Activated gamma-delta T cell treated with anti-CD3 and anti-CD28 coated beads, Interleukin-2, amount 50 U/mL, for 16 hours (primary cell): ENCODE measurements around the gene TPRA1.
"Not testable (repeated sequence)": the region's sequence is repeated elsewhere in the genome, so short reads cannot be mapped to it uniquely, and the experiment has no call there.

ENCODE experiments used
- DNase-seq: peaks from one replicate; pipeline ENCODE4 v3.0.0-alpha.2; 2020; ENCODE audit warnings: low read depth

The TPRA1 gene

DNA sequence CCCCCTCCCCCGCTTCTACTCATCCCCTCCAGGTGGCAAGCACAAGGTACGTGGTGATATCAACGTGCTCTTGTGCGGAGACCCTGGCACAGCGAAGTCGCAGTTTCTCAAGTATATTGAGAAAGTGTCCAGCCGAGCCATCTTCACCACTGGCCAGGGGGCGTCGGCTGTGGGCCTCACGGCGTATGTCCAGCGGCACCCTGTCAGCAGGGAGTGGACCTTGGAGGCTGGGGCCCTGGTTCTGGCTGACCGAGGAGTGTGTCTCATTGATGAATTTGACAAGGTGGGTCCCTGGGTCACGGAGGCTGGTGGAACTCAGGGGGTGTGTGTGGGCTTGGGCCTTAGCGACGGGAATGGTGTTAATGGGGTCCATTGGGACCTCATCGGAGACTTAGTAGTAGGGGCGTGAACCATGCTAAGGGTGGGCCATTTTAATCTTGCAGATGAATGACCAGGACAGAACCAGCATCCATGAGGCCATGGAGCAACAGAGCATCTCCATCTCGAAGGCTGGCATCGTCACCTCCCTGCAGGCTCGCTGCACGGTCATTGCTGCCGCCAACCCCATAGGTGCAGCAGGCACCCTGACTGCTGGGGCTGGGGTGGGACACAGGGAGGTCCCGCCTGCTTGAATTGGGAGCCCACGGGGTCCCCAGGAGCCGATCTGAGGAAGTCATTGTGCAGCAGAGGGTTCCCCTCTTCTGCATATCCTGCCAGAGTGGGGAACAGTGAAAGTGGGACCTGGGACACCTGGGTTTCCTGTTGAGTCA, 26.5 kb upstream of the TPRA1 start:
- DNase-seq = no peak

DNA sequence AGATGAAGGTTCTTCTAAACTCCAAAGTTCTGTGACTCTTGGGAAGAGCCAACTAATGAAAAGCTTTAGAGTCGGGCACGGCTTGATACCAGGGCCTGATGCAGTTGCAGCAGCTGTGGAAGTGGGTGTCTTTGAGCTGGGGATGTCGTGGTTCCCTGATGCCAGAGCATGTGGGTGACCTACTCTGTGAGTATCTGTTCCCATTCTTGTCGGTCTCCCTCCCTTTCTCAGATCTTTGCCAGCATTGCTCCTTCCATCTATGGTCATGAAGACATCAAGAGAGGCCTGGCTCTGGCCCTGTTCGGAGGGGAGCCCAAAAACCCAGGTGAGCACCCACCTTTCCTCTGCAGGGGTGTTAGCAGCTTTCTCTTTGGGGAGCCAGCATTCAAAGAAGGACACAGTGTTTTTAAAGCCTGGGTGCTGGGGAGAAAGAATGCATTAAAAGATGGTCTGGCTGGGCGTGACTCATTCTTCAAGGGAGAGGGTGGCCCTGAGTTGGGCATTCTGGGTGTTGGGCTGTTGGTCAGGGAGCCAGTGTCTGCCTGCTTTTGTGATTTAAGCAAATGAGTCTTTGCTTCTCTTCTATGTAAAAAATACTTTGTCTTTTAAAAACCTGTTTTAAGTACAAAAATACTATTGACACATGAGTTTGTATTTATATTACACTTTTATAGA, 25.2 kb upstream of the TPRA1 start:
- DNase-seq = no peak

DNA sequence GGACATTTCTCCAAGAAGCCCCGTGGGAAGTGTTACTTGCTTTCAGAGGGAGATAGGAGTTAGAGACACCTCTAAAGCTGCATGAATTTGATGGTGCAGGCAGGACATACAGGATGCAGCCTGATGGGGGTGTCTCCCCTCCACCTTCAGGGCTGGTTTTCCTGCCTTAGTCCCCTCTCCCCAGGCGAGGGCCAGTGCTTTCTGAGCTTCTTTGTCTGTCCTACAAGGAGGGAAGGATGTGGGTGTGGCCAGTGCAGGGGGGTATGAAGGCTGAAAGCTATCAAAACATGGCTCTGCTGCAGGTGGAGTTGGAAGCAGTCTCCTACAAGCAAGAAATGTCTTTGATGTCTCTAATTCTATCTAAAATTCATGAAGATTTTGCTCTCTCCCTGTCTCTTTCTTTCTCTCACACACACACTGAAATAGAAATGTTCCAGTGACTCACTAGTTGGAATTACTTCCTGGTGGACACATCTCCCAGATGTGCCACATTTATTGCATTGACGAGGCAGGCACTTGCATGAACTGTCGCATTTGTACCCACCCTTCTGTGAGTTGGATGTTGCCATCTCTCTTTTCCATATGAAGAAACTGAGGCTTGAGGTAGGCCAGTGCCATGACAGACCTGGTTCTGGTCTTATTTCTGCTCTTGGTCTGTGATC, 24.5 kb upstream of the TPRA1 start:
- DNase-seq = no peak

DNA sequence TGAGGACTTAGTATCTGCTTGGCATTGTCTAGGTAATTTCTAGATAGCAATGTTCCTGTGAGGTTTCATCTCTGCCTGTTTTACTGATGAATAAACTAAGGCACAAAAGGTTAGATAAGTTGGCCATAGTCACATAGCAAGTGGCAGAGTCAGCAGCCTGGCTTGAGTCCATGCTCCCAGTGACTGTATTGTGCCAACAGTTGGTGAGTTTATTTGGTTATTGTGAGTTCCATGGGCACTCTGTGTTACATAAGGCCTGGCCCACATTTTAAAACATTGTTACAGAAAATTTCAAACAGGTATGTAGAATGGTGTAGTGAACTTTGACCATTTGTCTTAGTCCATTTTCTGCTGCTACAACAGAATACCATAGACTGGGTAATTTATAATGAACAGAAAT, 22.9 kb upstream of the TPRA1 start:
- DNase-seq = no peak

DNA sequence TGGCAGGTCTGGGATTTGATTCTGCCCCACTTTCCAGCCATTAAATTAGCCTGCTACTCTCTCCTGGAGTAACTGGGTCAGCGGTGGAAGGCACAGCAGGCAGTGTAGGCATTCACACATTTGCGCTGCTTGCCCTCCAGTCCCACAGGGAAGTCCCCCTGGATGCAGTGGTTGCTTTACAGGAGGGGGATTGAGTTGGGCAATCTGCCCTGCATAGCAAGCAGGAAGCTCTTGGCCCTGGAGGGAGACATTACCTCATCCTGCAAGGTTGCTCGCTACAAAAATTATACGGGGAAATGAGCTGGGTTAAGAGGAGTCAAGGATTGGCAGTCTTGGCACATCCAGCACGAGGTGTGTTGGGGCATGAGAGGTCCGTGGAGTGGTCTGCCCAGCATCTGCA, 22.4 kb upstream of the TPRA1 start:
- DNase-seq = no peak

DNA sequence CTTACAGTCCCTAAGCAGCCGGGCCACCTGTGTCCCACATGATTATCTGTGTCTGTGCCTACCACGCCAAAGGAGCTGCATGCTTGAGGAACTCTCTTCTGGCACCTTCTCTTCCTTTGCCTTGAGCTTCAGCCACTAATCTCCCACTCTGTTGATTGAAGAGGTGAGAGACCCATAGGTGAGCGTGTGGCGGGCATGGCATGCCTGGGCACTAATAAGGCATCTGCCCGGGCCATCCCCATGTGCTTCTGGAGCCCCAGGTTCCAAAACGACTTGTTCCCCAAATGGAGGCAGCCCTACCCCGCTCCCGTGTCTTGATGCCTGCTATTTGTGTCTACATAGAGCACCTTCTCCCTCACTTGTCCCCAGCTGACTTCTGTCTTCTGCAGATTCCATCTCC, 20.7 kb upstream of the TPRA1 start:
- no peak for DNase-seq

DNA sequence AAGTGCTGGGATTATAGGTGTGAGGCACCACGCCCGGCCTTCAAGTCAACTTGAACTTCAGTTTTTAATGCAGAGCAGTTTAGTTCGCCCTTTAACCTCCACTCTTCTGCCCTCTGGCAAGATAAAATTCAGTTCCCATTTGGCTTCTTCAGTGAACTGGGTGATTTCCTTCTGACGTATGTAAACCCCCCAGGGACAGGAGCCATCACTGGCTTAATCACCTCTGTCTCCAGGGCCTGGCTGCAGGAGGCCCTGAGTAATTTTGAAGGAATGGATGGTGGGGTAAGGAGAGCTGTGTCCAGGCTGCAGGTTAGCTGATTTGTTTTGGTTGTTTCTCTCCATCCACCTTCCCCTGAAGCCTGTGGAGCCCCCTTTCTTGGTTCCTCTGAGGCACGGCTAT, 19.6 kb upstream of the TPRA1 start:
- DNase-seq = no peak

DNA sequence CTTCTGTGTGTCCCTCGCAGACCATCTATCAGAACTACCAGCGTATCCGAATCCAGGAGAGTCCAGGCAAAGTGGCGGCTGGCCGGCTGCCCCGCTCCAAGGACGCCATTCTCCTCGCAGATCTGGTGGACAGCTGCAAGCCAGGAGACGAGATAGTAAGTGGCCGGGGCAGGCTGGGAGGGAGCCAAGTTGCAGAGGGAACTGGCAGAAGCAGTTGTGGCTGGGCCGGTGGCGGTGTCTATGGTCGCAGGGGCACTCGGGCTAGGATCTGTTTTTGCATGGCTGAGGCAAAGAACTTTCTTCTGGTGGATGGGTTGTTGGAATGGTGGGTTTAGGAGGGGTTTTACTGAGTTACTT, 17.8 kb upstream of the TPRA1 start:
- no peak for DNase-seq

DNA sequence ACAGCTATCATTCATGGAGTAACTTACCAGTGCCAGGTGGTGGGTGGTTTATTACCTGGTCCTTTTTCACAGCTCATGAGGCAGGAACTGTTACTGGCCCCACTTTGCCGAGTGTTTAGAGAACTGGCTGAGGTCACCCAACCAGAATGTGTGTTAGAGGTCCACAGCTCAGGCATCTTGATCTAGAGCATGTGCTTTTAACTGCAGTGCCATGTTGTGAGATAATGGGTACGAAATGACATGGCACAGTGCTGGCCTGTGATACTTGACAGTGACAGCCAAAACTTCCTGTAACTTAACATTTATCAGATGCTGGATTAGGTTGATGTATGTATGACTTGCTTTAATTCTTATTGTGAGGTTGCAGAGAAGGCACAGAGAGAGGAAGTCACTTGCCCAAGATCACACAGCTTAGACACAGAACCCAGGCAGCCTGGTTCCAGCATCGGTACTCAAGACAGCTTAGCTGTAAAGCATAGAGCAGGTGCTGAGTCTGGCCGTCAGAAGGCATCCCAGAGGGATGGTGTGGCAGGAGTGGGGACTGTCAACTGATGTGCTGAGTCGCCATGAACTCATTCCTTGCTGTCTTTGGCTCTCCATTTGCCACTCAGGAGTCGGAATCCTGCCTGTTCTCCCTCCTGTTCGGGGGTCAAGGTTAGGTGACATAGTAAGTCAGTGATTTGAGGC, 17.3 kb upstream of the TPRA1 start:
- DNase-seq = no peak

DNA sequence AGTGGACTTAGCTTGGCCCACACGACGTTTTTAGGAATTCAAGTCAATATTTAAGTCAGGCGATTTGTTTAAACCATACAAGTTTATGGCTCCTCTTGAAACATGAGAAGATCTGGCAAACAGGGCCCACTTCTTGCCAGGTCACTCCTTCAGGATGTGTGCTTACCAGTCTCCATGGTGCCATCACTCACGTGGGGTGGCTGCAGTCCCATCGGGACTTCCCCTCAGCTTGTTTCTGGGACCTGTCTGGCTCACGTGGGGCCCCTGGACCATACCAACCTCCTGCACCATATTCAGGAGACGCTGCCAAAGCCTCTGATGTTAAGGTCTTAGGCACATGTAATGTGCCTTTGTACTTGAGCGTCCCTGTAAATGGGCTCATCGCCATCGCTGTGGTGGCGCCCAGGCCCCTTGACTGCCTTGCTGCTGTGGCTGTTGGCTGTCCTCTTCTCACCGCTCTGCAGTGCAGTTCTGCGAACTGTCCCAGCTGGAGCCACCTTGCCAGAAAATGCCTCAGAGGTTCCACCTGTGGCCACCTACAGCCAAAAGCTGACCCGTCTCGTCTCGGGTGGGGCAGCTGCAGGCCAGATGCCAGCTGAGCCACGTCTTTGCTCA, 16.6 kb upstream of the TPRA1 start:
- no peak for DNase-seq

DNA sequence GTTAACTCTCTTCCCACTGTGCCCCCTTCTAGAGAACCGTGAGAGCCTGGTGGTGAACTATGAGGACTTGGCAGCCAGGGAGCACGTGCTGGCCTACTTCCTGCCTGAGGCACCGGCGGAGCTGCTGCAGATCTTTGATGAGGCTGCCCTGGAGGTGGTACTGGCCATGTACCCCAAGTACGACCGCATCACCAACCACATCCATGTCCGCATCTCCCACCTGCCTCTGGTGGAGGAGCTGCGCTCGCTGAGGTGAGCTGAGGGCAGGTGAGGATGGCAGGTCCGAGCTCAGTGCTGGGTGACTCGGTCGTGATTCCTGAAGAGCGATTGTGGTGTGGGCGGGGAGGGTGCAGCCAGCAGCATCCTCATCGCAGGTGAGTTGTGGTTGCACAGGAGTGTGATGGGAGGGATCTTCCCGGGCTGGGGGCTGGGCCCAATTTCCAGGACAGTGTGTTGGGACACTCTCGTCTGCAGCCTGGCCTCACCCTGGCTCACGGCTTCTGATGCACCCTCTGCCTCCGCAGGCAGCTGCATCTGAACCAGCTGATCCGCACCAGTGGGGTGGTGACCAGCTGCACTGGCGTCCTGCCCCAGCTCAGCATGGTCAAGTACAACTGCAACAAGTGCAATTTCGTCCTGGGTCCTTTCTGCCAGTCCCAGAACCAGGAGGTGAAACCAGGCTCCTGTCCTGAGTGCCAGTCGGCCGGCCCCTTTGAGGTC, 15.7 kb upstream of the TPRA1 start:
- no peak for DNase-seq

DNA sequence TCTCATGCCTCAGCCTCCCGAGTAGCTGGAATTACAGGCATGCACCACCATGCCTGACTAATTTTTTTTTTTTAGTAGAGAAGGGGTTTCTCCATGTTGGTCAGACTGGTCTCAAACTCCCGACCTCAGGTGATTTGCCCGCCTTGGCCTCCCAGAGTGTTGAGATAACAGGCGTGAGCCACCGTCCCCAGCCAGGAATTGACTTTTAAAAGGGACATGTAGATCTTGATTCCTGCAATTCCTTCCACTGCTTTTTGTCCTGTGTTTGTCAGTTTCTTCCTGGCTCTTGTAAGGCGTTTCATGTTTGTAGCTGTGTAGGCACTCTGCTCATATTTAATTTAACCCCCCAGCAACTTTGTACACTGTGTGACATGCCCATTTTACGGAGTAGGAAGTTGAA, 15.0 kb upstream of the TPRA1 start:
- DNase-seq = not testable (repeated sequence)

DNA sequence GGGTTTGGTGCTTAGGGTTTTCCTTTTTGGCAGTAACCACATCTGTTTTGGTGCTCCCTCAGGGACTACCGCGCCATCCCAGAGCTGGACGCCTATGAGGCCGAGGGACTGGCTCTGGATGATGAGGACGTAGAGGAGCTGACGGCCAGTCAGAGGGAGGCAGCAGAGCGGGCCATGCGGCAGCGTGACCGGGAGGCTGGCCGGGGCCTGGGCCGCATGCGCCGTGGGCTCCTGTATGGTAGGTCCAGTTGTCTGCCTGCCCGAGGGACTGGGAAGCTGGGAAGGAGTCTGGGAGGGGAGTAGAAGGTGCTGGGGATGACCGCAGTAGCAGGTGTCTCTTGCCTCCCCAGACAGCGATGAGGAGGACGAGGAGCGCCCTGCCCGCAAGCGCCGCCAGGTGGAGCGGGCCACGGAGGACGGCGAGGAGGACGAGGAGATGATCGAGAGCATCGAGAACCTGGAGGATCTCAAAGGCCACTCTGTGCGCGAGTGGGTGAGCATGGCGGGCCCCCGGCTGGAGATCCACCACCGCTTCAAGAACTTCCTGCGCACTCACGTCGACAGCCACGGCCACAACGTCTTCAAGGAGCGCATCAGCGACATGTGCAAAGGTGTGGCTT, 14.1 kb upstream of the TPRA1 start:
- no peak for DNase-seq

DNA sequence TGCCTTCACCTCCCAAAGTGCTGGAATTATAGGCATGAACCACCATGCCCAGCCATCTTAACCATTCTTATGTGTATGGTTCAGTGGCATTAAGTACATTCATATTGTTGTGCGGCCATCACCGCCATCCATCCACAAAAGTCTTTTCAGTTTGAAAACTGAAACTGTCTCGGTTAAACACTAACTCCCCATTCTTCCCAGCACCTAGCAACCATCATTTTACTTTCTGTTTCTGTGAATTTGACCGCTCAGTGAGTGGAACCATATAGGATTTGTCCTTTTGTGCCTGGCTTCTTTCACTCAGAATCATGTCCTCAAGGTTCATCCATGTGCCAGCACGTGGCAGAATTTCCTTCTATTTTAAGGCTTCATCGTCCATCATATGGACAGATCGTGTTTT, 13.5 kb upstream of the TPRA1 start:
- no peak for DNase-seq

DNA sequence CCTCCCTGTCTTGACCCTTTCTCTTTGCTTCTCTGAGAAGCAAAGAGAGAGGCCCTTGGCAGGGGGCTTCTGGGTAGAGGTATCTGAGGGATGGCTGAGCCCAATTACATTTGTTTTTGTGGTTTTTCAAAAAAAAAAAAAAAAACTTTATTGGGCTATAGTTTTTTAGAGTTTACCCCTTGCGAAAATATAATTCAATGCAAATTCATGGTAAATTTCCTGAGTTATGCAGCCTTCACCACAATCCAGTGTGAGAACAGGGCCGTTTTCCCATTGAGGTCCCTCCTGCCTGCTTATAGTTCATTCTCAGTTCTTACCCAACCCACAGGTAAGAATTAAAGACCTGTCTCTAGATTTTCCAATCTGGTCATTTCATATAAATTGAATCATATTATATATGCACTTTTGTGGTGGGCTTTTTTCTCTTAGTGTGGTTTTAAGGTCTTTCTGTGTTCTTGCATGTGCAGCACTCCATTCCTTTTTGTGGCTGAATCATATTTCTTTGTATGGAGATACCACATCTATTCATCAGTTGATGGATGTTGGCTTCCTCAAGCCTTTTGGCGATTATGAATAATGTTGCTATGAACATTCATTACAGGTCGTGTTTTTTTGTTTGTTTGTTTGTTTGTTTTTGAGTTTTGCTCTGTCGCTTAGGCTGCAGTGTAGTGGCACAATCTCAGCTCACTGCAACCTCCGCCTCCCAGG, 10.4 kb upstream of the TPRA1 start:
- DNase-seq = no peak

DNA sequence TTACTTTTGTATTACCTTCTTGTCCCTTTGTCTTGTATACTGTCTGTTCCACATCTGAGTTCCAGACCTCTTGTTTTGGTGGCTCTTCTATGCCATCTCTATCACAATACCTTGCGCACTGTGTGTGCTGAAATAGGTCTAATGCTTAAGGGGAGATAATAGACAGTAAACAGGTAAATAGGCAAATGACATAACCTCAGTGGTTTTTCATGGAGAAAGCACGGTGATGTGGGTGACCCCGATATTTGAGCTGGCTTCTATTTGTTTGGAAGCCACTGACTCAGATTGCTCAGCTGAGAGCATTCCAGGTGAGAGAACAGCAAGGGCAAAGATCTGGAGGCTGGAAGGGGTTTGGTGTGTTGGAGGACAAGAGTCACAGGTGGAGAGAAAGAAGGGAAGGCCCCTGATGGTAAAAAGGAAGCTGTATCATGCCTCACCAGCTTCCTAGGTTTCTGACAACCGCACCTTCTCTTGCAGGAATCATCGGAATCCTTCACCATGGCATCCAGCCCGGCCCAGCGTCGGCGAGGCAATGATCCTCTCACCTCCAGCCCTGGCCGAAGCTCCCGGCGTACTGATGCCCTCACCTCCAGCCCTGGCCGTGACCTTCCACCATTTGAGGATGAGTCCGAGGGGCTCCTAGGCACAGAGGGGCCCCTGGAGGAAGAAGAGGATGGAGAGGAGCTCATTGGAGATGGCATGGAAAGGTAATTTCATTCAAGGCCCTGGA, 8.5 kb upstream of the TPRA1 start:
- no peak for DNase-seq

DNA sequence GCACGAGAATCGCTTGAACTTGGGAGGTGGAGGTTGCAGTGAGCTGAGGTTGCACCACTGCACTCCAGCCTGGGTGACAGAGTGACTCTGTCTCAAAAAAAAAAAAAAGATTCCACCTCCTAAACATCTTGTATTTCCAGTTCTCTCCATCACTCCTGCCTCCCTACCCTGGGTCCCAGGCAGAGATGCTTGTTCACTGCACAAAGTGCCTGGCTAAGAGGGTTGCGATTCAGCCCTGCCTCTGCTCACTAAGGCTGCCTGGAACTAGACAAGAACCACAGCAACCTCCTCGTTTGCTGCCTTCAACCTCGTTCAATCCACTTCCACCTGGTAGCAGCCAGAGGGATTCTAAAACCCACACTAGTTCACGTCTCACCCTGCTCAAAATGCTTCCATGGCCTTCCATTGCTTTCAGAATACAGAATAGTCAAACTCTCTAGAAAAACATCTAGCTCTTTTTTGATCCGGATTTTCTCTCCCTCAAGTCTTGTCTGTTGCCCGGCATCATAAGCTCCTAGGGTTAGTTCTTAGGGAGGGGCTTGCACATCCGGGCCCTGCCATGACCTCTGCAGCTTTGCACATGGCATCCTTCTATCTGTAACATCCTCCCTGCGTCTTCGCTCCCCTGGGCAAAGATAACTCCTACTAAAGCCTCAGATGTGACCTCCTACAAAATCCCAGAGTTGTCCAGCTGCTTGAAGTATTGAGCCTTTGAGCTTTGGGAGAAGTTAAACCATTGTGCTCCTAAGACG, 6.7 kb upstream of the TPRA1 start:
- DNase-seq = no peak

DNA sequence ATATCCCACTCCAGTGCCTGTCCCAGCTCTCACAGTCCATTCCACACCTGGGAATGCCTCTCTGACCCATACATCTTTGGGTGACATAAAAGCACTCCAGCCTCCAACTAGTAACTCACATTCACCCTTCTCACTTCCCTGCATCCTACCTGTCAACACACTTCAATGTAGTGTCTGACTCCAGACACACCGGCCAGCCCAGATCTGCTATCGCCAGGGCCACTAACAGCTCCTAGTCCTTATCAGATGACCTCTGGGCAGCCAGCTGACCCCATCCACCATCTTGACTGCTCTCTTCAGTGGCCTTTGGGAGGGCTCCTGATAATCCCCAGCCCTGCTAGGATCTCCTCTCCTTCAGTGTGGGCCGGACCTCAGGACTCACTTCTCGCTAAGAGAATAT, 4.8 kb upstream of the TPRA1 start:
- no peak for DNase-seq

DNA sequence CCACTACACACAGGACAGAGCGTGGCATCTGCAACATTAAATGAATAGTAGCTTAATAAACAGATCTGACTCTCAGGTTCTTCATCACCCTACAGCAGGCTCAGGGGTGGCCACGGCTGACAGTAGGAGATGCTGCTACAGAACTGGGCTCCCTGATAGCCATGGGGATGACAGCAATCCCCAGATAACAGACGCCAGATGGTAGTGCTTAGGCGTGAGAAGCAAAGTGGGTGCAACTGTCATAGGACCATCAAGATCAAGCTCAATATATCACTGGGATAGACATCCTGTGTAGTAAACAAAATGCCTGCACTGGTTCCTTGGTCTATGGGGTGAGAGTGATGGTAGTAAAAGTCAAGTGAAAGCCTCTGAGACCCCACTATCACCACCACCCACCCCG, 2.6 kb upstream of the TPRA1 start:
- DNase-seq = no peak
